GM13976 (cell line): Measurements from ENCODE around the gene ULK3.

Source experiments
- DNase-seq: peaks from one replicate; pipeline ENCODE4 v3.0.0; 2012; ENCODE audit warnings: low spot score
- CTCF ChIP-seq: IDR thresholded peaks from 2 replicates; pipeline ENCODE4 v1.5.1; 2012; ENCODE audit warnings: borderline replicate concordance, mild to moderate bottlenecking; ENCODE audit not compliant: insufficient read depth; ENCODE audit errors: extremely low read depth, missing control alignments, control extremely low read depth
- in situ Hi-C: fragments of 300-500 bp; cut with MboI; formaldehyde crosslinking; loops from one replicate; pipeline ENCODE4 v1.12.0; 2022; ENCODE audit warnings: low sequenced_read_pairs, mixed read lengths, inconsistent platforms; ENCODE audit not compliant: unreplicated experiment

Gene ULK3

GRCh38 chr15:74802862-74803447 is 40.0 kb downstream of the ULK3 start:
- in situ Hi-C loops: no loop called here
- TF ChIP-seq CTCF: no peak
- DNase-seq: no peak

- no peak for DNase-seq
- TF ChIP-seq CTCF: no peak
- in situ Hi-C loops: no loop called here
These were observed 40.7 kb downstream of the ULK3 start for GRCh38 chr15:74802290-74802689.

- TF ChIP-seq CTCF: no peak
- in situ Hi-C loops: no loop called here
These were observed 41.5 kb downstream of the ULK3 start for GRCh38 chr15:74801311-74801997.

GRCh38 chr15:74800559-74801094 is 42.3 kb downstream of the ULK3 start:
- no peak for TF ChIP-seq CTCF
- no peak for DNase-seq
- in situ Hi-C loops: no loop called here

More at GRCh38 chr15:74801311-74801997, 41.5 kb downstream of the ULK3 start:
- no peak for DNase-seq

- in situ Hi-C loops: no loop called here
- peak; percentile 99 for TF ChIP-seq CTCF
- peak; percentile 97 for DNase-seq
These were observed 42.9 kb downstream of the ULK3 start for GRCh38 chr15:74799856-74800558.

- peak; percentile 21 for TF ChIP-seq CTCF
- DNase-seq: no peak
- in situ Hi-C loops: no loop called here
These were observed 43.6 kb downstream of the ULK3 start for GRCh38 chr15:74799255-74799855.
